ENCODE measurements around the gene SLC6A1.

DNA sequence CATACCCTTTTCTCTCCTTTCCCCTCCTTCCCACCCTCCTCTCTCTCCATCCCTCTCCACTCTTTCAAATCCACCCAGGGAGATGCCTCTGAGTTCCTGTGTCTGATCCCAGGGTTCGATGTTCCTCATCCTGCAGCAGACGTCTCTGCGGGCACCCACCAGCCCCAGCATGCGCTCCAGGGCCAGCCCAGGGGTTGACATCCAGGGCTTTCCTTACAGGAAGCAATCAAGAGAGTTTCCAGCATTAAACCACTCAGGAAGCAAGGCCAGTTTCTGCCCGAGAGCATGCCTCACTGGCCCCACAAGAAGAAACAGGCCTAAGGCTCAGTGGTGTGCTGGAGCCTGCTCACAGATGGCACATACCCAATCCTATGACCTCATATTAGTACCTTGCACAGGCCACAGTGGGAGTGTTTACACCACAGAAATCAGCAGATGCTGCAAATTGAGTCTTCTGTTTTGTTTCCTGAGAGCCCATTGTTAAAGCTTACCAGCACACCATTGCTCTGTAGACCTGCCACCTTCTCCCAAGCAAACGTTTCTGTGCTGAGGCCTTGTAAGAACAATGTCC lies 13.2 kb downstream of the SLC6A1 start:
- TF ChIP-seq, protein P1, sequence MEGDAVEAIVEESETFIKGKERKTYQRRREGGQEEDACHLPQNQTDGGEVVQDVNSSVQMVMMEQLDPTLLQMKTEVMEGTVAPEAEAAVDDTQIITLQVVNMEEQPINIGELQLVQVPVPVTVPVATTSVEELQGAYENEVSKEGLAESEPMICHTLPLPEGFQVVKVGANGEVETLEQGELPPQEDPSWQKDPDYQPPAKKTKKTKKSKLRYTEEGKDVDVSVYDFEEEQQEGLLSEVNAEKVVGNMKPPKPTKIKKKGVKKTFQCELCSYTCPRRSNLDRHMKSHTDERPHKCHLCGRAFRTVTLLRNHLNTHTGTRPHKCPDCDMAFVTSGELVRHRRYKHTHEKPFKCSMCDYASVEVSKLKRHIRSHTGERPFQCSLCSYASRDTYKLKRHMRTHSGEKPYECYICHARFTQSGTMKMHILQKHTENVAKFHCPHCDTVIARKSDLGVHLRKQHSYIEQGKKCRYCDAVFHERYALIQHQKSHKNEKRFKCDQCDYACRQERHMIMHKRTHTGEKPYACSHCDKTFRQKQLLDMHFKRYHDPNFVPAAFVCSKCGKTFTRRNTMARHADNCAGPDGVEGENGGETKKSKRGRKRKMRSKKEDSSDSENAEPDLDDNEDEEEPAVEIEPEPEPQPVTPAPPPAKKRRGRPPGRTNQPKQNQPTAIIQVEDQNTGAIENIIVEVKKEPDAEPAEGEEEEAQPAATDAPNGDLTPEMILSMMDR (IDR thresholded peaks at IDR 0.05; ENCODE audit: low read depth, low read length) = no peak
- no peak for TF ChIP-seq POLR2A (IDR thresholded peaks at IDR 0.05; ENCODE audit: extremely low read depth, insufficient read length)
- TF ChIP-seq, protein P2, sequence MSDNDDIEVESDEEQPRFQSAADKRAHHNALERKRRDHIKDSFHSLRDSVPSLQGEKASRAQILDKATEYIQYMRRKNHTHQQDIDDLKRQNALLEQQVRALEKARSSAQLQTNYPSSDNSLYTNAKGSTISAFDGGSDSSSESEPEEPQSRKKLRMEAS (IDR thresholded peaks at IDR 0.05; ENCODE audit: low read depth, low read length) = no peak

All from NB4 (cell line).